Right kidney (tissue), 1 donor: ENCODE data around the gene ABCA7.
A peak's percentile ranks its signal among the peaks of the same experiment; 100 is the strongest.
"Not testable (repeated sequence)": the region's sequence is repeated elsewhere in the genome, so short reads cannot be mapped to it uniquely, and the experiment has no call there.

ENCODE experiments used
- DNase-seq: peaks from one replicate; pipeline ENCODE4 v3.0.0-alpha.2; 2016

Gene ABCA7

GRCh38 chr19:1105873-1106840, 66.2 kb downstream of the ABCA7 start:
- no peak for DNase-seq

- DNase-seq: no peak
Observed at GRCh38 chr19:1106841-1107660, 67.1 kb downstream of the ABCA7 start.

- DNase-seq: no peak
Observed at GRCh38 chr19:1107661-1108261, 67.9 kb downstream of the ABCA7 start.

- no peak for DNase-seq
Observed at GRCh38 chr19:1108291-1109031, 68.6 kb downstream of the ABCA7 start.

- DNase-seq: no peak
Observed at GRCh38 chr19:1109032-1109551, 69.2 kb downstream of the ABCA7 start.

- DNase-seq: no peak
Observed at GRCh38 chr19:1109697-1110671, 70.1 kb downstream of the ABCA7 start.

GRCh38 chr19:1110809-1111640, 71.1 kb downstream of the ABCA7 start:
- no peak for DNase-seq

GRCh38 chr19:1111641-1112267, 71.8 kb downstream of the ABCA7 start:
- no peak for DNase-seq

GRCh38 chr19:1112268-1113029, 72.5 kb downstream of the ABCA7 start:
- peak; percentile 50 for DNase-seq

GRCh38 chr19:1113030-1113985, 73.4 kb downstream of the ABCA7 start:
- peak; percentile 80 for DNase-seq

GRCh38 chr19:1113986-1114483, 74.1 kb downstream of the ABCA7 start:
- DNase-seq: no peak

GRCh38 chr19:1114728-1115127, 74.8 kb downstream of the ABCA7 start:
- not testable (repeated sequence) for DNase-seq
